DMS114 treated with DMSO at 0.1 percent for 48 hours (cell line): ENCODE results near the gene HSD17B8.
A peak's percentile ranks its signal among the peaks of the same experiment; 100 is the strongest.

Experiments
- DNase-seq: peaks from one replicate; lab custom pipeline; 2025; ENCODE audit not compliant: unreplicated experiment; lab: John Stamatoyannopoulos, UW

The HSD17B8 gene

GRCh38 chr6:33236328-33236727 is 31.9 kb downstream of the HSD17B8 start:
- DNase-seq: no peak

GRCh38 chr6:33236852-33237251 is 32.4 kb downstream of the HSD17B8 start:
- DNase-seq: no peak

- no peak for DNase-seq
These were observed 33.3 kb downstream of the HSD17B8 start for GRCh38 chr6:33237741-33238140.

- no peak for DNase-seq
These were observed 37.5 kb downstream of the HSD17B8 start for GRCh38 chr6:33241968-33242367.

- DNase-seq: no peak
These were observed 39.0 kb downstream of the HSD17B8 start for GRCh38 chr6:33243476-33243875.

- peak; percentile 90 for DNase-seq
These were observed 43.7 kb downstream of the HSD17B8 start for GRCh38 chr6:33247977-33248642.

GRCh38 chr6:33248643-33248931 is 44.1 kb downstream of the HSD17B8 start:
- peak; percentile 70 for DNase-seq

- peak; percentile 99 for DNase-seq
These were observed 44.7 kb downstream of the HSD17B8 start for GRCh38 chr6:33248932-33249731.

GRCh38 chr6:33249732-33250630 is 45.5 kb downstream of the HSD17B8 start:
- DNase-seq: peak; percentile 62

GRCh38 chr6:33250731-33251130 is 46.3 kb downstream of the HSD17B8 start:
- DNase-seq: no peak

GRCh38 chr6:33251395-33252012 is 47.0 kb downstream of the HSD17B8 start:
- no peak for DNase-seq

GRCh38 chr6:33252759-33253158 is 48.3 kb downstream of the HSD17B8 start:
- DNase-seq: no peak

- DNase-seq: no peak
These were observed 50.1 kb downstream of the HSD17B8 start for GRCh38 chr6:33254591-33254990.
